Measurements from ENCODE around the gene PIGQ.

The PIGQ gene

DNA sequence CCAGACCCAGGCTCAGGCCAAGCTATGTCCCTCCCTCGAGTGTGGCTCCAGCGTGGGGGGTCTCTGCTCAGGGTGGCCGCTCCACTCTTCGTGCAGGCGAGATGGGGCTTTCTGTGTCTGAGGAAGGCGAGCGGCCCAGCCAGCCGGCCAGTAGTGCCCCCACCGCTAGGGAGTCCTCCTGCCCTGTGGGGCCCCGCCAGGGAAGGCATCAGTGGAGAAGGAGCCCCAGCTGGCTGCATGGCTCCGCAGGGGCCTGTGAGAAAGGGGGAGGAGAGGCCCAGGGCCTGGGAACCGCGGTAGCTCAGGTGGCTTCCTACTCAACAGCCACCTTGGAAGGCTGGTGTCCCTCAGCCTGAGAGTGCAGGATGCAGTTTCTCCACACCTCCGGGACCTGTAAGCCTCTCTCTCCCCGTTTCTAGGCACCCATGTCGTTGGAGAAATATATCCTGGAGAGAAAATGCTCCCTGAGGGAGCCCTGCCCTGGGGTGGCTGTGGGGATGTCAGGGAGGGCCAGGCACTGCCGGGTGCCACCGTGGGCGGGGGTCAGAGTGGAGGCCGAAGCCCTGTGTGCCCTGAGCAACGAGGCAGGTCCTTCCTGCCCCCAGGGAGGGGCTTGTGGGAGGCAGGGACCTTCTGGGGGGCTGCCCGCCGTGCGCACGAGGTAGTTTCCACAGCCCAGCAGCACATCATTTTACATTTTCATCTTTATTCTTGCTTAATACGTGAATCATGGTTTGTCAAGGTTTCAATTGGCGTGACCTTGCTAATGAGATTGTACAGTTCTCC lies 3.3 kb downstream of the PIGQ start:
- no peak for DNase-seq

DNA sequence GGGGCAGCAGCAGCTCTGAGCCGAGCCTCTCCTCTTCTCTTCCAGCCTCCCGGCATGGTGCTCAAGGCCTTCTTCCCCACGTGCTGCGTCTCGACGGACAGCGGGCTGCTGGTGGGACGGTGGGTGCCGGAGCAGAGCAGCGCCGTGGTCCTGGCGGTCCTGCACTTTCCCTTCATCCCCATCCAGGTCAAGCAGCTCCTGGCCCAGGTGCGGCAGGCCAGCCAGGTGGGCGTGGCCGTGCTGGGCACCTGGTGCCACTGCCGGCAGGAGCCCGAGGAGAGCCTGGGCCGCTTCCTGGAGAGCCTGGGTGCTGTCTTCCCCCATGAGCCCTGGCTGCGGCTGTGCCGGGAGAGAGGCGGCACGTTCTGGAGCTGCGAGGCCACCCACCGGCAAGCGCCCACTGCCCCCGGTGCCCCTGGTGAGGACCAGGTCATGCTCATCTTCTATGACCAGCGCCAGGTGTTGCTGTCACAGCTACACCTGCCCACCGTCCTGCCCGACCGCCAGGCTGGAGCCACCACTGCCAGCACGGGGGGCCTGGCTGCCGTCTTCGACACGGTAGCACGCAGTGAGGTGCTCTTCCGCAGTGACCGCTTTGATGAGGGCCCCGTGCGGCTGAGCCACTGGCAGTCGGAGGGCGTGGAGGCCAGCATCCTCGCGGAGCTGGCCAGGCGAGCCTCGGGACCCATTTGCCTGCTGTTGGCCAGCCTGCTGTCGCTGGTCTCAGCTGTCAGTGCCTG lies 4.4 kb downstream of the PIGQ start:
- no peak for DNase-seq

DNA sequence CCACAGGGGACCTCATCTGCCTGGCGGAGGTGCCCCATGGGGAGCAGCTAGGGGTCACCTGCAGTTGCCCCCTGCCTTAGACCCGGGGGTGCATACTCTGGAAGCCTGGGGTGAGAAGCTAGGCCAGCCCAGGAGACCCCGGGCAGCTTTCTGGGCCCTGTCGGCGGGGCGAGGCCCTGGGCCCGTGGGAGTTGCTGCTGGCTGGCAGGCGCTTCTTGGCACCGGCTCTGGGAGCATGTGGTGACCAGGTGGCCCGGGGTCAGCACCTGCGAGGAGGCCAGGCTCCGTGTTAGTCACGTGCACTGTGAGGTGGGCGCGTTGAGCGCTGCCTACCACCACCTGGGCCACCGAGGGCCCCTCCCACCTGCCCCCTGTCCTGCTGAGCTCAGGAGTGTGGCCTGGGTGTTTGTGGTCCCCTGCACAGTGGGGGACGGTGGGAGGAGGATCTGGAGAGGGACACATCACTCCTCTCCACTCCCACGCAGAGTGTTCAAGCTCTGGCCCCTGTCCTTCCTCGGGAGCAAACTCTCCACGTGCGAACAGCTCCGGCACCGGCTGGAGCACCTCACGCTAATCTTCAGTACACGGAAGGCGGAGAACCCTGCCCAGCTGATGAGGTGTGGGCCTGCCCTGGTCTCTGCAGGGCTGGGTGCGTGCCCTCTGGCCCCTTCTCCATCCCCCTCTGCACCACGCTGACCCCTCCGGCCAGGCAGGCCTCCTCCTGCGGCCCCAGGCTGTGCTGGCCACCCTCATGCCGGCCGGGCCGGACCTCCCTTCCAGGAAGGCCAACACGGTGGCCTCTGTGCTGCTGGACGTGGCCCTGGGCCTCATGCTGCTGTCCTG lies 5.8 kb downstream of the PIGQ start:
- no peak for DNase-seq

DNA sequence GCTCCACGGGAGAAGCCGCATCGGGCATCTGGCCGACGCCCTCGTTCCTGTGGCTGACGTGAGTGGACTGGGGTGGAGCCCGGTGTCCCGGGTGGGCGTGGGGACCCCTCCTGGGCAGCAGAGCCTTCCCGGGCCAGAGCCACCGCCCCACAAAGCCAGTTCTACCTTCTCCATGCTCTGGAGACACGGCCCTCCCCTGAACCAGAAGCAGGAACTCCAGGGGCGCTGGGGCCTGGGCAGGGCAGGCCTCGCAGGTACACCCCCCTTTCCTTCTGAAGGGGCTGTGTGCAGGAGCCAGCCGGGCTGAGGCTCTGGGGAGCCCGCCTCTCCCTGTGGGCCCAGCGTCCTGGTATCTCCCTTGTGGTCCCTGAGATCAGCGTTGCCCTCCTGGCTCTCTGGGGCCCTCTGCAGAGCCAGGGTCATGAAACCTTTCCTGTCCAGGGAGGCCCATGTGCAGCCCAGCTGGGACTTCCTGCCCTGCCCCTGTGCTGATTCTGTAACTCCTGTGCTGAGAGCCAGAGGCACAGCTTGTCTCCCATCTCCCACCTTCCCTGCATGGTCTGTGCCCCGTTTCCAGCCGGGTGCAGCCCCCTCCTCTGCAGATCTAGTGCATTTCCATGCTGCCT lies 6.5 kb downstream of the PIGQ start:
- no peak for DNase-seq

DNA sequence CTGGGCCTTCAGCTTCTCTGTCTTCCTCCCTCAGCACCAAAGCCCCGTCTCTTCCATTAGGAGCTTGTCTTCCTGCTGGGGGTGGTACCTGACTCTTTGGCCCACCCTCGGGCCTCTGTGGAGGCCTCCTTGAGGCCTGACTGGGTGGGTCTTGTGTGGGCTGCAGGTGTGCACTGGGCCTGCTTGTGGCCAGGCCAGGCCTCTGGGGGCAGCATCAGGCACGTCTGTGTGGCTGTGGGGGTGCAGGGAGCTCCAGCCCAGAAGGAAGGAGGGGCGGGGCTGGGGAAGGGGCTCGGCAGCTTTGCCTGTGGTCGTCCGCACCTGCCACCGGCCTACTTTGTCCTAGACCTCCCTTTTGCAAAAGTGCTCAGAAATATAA lies 7.0 kb downstream of the PIGQ start:
- DNase-seq, result no peak

DNA sequence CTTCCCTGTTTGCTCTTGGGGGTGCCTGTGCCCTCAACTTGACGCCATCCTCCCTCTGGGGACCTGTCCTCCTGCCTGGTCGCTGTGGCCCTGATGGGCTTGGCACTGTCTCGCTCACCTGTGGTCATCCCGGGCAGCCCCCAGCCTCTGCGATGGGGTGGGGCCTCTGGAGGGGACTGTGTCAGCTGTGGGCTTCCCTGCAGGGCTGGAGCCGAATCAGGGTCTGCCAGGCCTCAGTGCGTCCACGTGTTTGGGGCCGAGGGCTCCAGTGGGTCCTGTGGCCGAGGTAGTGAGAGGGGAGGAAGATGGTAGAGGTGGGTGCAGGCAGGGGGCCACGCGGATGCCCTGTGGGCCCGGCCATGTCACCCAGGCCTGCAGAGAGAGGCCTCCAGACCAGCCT lies 8.0 kb downstream of the PIGQ start:
- DNase-seq, result no peak

DNA sequence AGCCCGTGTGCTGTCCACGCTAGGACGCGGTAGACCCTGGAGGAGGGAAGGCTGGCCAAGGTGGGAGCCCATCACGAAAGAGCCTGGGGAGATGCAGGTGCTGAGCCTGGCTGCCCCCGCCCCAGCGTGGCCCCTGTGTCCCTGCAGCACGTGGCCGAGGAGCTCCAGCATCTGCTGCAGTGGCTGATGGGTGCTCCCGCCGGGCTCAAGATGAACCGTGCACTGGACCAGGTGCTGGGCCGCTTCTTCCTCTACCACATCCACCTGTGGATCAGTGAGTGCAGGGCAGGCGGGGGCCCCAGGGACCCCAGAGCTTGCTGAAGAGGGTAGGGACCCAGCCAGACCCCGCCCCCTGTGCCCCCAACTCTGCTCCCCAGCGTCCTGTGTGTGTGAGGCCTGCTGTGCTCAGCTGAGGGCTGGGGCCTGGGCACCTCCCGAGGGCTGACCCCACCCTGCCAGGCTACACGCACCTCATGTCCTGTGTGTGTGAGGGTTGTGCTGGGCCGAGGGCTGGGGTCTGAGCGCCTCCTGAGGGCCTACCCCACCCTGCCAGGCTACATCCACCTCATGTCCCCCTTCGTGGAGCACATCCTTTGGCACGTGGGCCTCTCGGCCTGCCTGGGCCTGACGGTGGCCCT lies 8.6 kb downstream of the PIGQ start:
- no peak for DNase-seq

DNA sequence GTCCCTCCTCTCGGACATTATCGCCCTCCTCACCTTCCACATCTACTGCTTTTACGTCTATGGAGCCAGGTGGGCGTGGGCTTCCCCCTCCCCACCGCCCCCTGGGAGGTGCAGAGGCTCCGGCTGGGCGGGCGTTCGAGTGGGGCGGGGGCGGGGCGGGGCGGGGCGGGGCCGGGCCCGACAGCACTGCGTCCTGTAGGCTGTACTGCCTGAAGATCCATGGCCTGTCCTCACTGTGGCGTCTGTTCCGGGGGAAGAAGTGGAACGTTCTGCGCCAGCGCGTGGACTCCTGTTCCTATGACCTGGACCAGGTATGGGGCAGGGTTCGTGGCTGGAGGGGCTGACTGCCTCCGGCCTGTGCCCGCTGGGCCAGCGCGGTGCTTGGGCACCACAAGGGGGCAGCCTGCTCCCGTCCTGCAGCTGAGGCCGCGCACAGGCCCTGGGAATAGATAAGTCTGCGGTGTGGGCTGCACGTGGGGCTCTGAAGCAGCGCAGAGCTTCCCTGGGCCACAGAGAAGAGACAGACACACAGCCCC lies 9.2 kb downstream of the PIGQ start:
- DNase-seq, result no peak

DNA sequence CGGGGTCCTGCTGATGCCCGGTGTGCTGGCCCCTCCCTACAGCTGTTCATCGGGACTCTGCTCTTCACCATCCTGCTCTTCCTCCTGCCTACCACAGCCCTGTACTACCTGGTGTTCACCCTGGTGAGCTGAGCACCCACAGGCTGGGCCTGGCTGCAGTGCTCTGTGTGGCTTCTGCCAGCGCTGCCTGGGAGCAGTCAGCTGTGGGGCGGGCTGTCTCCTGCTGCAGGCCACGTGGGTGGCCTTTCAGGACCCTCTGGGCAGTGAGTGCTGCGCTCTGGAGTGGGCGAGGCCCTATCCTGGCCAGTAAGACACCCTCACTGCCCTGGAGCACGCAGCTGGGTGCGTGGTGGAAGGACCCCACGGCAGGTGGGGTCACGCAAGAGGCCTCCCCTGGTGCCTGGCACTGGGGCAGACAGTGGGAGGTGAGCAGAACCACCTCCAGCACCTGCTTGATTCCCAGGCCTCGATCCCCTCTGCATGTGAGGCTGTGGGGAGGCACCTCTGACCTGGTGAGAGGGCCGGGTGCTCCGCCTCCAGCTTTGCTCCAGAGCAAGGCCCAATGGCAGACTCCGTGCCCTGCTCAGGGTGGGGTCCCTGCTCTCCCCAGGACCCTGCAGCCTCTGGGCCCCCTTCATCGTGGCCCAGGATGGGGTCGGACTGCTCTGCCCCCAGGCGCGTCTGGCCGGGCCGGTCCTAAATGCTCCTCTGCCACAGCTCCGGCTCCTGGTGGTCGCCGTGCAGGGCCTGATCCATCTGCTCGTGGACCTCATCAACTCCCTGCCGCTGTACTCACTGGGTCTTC lies 10.6 kb downstream of the PIGQ start:
- DNase-seq, result no peak

DNA sequence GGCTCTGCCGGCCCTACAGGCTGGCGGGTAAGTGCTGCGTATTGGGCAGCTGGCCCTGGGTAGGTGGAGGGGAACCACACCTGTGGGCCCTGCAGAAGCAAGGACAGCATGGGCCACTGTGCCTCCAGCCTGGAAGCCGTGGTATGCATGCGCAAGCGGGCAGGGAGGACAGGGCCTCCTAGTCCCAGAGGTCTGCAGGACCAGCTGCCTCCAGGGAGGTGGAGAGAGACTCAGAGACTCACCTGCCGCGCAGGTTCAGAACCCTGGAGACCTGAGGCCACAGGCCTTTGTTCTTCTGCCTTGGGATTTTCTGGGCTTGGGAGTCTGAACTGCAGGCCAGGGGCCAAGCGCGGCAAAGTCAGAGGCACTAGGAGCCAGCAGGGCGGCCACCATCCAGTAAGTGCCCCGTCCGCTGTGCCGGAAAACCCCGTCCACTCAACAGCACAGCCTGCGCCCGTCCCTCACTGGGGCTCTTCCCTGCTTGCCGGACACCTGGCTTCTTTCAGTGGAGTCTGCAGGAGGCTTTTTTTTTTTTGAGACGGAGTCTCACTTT lies 11.3 kb downstream of the PIGQ start:
- no peak for DNase-seq

DNA sequence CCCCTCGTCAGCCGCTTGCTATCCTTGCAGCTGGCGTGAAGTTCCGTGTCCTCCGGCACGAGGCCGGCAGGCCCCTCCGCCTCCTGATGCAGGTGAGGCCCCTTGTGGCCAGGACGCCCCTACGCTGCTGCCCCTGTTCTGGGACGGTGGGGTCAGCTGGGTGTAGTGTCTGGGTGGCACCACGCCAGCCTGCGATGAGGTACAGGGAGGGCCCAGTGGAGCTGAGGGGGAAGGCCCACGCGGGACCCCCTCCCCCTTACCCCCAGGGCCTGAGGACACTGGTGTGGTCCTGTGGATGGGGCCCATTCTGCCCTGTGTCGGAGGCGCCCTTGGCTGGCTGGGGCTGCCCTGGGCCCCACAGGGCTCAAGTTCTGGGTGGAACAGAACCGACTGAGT lies 12.4 kb downstream of the PIGQ start:
- no peak for DNase-seq

DNA sequence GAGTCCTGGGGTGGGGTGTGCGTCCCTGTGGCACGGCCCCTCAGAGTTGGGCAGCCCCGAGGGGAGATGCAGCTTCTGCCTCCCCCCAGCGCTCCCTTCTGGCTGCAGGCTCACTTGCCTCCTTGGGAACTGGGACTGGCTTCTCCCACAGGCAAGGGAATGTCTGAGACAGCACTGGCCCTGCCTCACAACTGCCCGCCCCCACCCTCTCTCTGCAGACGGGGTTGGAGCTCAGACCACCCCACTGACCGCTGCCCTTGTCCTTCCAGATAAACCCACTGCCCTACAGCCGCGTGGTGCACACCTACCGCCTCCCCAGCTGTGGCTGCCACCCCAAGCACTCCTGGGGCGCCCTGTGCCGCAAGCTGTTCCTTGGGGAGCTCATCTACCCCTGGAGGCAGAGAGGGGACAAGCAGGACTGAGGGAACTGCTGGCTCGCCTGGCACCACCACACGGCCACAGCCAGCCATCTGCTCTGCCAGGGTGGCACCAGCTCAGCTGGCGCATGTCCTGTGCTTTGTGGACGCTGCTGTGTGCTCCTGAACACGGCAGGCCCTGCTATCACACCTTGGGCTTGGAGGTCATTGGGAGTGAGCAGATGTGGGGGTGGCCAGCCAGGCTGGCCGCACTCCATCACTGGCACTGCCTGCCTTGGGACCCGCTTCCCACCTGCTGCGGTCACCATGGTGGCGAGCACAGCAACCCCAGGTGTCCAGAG lies 13.0 kb downstream of the PIGQ start:
- peak; percentile 17 for DNase-seq

DNA sequence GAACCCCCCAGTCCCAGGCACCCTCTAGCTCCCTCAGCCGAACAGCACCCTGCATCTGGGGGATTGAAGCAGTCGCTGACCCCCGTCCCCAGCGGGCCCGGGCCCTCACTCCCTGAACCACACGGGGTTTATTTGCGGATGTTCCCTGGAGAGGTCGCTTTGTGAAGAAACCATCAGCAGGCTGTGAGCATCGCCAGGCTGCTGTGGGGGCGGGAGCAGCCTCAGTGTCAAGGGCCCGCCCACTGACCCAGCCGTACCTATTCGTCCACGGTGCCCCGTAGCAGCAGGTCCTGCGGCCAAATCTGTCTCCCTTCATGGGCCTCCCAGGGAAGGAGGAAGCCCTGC lies 13.7 kb downstream of the PIGQ start:
- DNase-seq, result peak; percentile 63

DNA sequence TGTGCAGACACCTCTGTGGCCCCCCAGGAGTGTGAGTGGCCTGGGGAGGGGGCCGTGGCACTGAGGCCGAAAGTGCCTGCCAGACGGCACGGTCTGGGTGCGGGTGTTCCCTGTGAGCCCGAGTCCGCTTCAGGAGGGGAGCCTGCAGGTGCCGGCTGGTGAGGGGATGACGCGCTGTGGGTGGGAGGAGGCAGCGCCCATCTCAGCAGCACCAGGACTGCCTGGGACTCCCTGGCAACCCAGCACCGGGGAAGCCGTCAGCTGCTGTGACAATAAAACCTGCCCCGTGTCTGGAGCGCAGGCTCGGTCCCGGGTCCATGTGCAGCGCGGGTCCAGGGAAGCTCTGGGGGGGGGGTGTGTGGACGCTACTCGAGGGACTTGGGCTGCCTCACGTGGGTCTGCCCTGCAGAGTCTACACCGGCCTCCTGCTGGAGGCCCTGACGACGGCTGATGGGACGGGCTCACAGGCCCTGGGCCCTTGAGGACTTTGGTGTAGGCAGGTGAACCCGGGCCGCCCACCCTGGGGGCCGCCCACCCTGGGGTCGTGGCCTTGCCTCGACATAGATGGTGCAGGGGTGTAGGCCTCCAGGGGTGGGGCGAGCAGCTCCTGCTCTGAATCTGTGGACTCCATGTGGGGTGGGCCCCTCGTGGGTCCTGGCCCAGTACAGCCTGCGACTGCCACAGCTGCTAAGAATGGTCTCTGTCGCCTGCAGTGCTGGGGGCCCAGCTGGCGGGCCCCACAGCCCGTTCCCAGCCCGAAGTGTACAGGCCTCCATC lies 14.2 kb downstream of the PIGQ start:
- peak; percentile 74 for DNase-seq

DNA sequence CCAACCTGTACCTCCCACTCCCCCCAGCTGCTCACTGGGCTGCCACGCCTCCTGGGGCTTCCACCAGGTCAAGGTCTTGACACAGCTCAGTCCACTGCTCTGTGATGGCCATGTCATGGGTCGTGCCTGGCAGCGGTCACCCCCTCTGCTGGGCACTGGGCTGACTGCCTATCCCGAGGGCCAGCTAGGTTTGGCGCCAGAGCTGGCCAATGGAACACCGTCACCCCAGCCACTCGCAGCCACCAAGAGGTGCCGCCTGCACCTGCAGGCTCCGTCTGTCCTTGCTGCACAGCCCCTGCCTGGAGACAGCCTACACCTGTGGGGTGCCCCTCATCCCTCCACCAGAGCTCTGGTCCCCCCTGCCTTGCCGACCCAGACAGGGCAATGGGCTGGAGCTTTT lies 15.6 kb downstream of the PIGQ start:
- peak; percentile 57 for DNase-seq

DNA sequence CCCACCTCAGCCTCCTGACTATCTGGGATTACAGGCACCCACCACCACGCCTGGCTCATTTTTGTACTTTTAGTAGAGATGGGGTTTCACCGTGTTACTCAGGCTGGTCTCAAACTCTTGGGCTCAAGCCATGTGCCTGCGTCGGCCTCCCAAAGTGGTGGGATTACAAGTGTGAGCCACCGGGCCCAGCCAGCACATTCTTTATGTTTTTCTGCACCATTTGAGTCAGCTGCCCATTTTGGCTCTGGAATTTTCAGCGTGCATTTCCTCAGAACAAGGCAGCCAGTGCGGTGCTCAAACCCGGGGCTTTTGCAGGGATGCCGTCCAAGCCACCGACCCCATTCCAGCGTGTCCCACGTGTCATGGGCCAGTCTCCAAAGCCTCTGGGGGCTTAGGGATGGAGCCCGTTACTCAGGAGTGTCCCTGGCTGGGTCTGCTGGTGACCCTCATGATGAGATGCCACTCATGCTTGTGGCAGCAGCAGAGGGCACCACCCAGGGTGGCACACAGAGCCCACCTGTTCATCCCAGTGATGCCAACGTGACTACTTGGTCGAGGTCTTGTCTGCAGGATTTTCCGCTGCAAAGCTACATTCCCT lies 16.4 kb downstream of the PIGQ start:
- DNase-seq, result no peak

DNA sequence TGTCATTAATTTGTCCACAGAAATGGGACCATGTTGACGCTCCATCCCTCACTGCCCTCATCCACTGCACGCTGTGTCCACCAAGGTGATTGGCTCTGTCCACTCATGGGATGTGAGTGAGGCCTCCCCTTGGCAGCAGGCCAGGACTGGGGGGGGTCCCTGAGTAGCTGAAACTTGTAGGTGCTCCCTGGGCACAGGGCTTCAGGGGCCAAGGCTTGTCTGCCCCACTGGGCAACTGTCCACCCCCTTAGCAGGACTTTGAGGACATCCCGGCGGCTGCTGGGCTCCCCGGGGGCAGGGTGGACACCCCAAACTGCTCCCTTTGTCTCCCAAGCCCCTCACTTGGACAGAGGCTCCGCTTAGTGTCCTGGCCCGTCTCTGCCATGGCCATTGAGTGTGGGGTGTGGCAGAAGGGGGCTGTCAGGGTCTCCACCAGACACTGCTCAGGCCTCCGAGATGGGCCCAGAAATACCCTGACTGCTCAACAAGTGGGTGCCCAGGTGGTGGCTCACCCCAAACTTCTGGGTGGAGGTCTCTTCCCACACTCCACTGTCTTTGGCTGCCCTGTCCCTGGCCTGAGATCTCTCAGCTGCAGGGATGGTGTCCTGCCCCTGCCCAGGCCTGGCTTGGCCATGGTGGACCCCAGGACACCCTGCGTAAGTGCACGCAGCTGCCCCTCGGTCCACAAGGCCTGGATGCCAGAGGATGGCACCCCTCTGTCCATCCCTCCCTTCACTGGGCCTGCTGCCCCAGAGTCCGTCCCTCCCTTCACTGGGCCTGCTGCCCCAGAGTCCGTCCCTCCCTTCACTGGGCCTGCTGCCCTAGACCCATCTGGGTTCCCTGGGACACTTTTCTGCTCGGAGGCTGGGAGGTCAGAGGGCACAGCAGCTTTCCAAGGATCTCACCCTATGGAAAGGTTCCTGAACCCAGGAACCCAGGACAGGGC lies 17.1 kb downstream of the PIGQ start:
- DNase-seq, result no peak

DNA sequence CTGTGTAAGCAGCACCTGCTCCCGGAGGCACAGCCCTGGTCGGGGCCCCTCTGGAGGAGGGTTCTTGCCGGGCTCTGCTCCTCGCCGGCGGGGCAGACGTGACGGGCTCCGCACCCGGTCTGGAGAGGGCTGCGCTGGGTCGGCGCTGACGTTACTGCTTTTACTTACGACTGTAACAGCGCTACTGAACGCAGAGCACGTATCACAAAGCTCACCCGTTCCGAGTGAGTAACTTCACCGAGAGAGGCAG lies 18.8 kb downstream of the PIGQ start:
- peak; percentile 35 for DNase-seq

Measured in NCI-H2171 treated with DMSO at 0.1 percent for 48 hours (cell line).